Lung (tissue), 12 donors: ENCODE measurements around the gene LUZP1. TPM values are rescaled to one million over a fixed set of nuclear protein-coding genes. Genes with fewer than 3 reads are reported as not detected.

Experiments used
- ATAC-seq: fragments of 200-7000 bp; cut with Tn5 transposase; one replicate; pipeline ENCODE4 v1.9.1; 2020; ENCODE audit warnings: moderate number of reproducible peaks; ENCODE audit not compliant: insufficient read depth, low FRiP score
- DNase-seq, 3 donors: peaks; one replicate each; pipeline ENCODE4 v3.0.0-alpha.2; 2013 to 2017
- H3K27ac ChIP-seq, 2 donors: one replicate each; pipeline ENCODE4 v1.5.1; 2013; ENCODE audit warnings: mild to moderate bottlenecking in 2 of 2, moderate library complexity in 2 of 2, control low read depth in 1 of 2, inconsistent platforms in 1 of 2, low read depth in 1 of 2, low read length in 1 of 2
- H3K27me3 ChIP-seq, 3 donors: one replicate each; pipeline ENCODE4 v1.5.1; 2013; ENCODE audit warnings: low read length in 2 of 3; ENCODE audit not compliant: control insufficient read depth in 3 of 3, insufficient read depth in 3 of 3
- H3K36me3 ChIP-seq, 4 donors: one replicate each; pipeline ENCODE4 v1.5.1; 2013; ENCODE audit warnings: low read length in 4 of 4, mild to moderate bottlenecking in 1 of 4, moderate library complexity in 1 of 4; ENCODE audit not compliant: control insufficient read depth in 4 of 4, insufficient read depth in 4 of 4
- H3K4me1 ChIP-seq, 5 donors: one replicate each; pipeline ENCODE4 v1.5.1; 2013; ENCODE audit warnings: low read length in 5 of 5, mild to moderate bottlenecking in 2 of 5, moderate library complexity in 1 of 5; ENCODE audit not compliant: control insufficient read depth in 5 of 5, insufficient read depth in 5 of 5
- H3K4me3 ChIP-seq: one replicate; pipeline ENCODE4 v1.5.1; 2013; ENCODE audit warnings: mild to moderate bottlenecking, control low read depth, moderate library complexity
- H3K9ac ChIP-seq, 2 donors: one replicate each; pipeline ENCODE4 v1.5.1; 2013; ENCODE audit warnings: low read length in 2 of 2, control low read depth in 1 of 2; ENCODE audit not compliant: insufficient read depth in 1 of 2
- H3K9me3 ChIP-seq, 4 donors: one replicate each; pipeline ENCODE4 v1.5.1; 2013; ENCODE audit warnings: low read length in 3 of 4, mild to moderate bottlenecking in 1 of 4, moderate library complexity in 1 of 4; ENCODE audit not compliant: control insufficient read depth in 4 of 4, insufficient read depth in 3 of 4
- WGBS, 2 donors: extraction: QIAGEN DNeasy Blood & Tissue Kit; methylation state at CpG; one replicate each; pipeline ENCODE4 v1.1.7; 2013; 5-methylcytosine and 5-hydroxymethylcytosine counted together
- polyA plus RNA-seq, 2 donors: library from polyadenylated mRNA; stranded (reverse); fragments of 200-250 nt; gene quantifications; one replicate each; pipeline ENCODE4 v1.2.1, GENCODE V29; 2013
- total RNA-seq, 2 donors: library from RNA; depleted of rRNA in 1 of 2; stranded (reverse); fragments of >200 nt in 1 of 2; gene quantifications; one replicate each; pipeline ENCODE4 v1.2.1, GENCODE V29; 2014 to 2021
- TF ChIP-seq, protein P1 (sequence below): IDR thresholded peaks from 2 replicates; pipeline ENCODE4 v1.5.1; 2012; ENCODE audit warnings: mild to moderate bottlenecking; ENCODE audit errors: control extremely low read depth, extremely low read depth
- donor health status: control.
- donor health status: control.
- donor health status: Bipolar disorder and iron deficiency.
- donor health status: healthy.
- donor health status: DM: yes; HTN: yes; CAD: no.

The LUZP1 gene
- total and polyA plus RNA-seq, 4 donors = 4.0 to 27.5 (median 17.7) TPM

DNA sequence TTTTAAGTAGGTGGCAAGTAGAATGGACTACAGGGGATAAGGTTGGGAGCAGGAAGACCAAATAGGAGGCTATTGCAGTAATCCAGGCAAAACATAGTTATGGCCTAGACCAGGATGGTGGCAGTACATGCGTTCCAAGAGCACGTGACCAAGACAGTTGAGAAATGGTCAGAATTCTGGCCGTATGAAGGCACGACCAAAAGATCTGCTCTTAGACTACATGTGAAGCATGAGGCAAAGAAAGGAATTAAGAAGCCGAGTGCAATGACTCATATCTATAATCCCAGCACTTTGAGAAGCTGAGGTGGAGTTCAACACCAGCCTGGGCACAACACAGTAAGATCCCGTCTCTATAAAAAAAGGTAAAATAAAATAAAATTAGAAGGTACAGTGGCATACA, 71.3 kb downstream of the LUZP1 start:
- H3K4me3 ChIP-seq = no peak overlapping the region
- TF ChIP-seq, protein P1, sequence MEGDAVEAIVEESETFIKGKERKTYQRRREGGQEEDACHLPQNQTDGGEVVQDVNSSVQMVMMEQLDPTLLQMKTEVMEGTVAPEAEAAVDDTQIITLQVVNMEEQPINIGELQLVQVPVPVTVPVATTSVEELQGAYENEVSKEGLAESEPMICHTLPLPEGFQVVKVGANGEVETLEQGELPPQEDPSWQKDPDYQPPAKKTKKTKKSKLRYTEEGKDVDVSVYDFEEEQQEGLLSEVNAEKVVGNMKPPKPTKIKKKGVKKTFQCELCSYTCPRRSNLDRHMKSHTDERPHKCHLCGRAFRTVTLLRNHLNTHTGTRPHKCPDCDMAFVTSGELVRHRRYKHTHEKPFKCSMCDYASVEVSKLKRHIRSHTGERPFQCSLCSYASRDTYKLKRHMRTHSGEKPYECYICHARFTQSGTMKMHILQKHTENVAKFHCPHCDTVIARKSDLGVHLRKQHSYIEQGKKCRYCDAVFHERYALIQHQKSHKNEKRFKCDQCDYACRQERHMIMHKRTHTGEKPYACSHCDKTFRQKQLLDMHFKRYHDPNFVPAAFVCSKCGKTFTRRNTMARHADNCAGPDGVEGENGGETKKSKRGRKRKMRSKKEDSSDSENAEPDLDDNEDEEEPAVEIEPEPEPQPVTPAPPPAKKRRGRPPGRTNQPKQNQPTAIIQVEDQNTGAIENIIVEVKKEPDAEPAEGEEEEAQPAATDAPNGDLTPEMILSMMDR = no peak
- peaks cover 3 to 15% (median 8%) of the 10 kb centered on the region in 4 donors for H3K36me3 ChIP-seq
- peaks cover 0 to 26% (median 4%) of the 10 kb centered on the region in 5 donors for H3K4me1 ChIP-seq
- WGBS, 2 donors = 94 to 96% methylated on average over 6 of the region's 6 CpGs
- no peaks in the 10 kb centered on the region for H3K27me3 ChIP-seq
- no peak for DNase-seq
- no peak overlapping the region for H3K9ac ChIP-seq
- H3K9me3 ChIP-seq = no peaks in the 10 kb centered on the region
- ATAC-seq = no peak
- no peak overlapping the region for H3K27ac ChIP-seq

DNA sequence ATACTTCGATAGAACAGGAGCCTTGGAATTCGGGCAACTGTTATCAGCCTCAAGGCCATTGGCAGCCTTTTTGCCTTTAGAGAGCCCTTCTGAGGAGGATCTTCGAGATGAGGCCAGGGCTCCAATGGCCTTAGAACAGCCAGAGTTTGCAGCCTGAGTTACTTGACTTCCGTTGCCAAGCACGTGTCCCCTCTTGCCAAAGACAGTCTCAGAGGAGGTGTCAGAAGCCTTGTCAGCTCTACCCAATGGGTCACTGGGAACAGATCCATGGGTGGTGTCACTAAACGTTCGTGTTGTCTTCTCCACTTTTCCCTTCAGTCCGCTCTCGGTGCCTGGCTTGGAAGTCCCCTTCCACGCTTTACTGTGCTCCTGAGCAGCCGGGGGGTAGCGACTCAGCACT, 76.2 kb downstream of the LUZP1 start:
- H3K4me1 ChIP-seq = no peaks in the 10 kb centered on the region
- DNase-seq (no peak), ATAC-seq (no peak)
- peaks cover 22 to 44% (median 27%) of the 10 kb centered on the region in 4 donors for H3K36me3 ChIP-seq
- no peak overlapping the region for H3K4me3 ChIP-seq
- H3K27me3 ChIP-seq = no peaks in the 10 kb centered on the region
- H3K9ac ChIP-seq = no peak overlapping the region
- no peak overlapping the region for H3K27ac ChIP-seq
- WGBS, 2 donors = 85 to 89% methylated on average over 12 of the region's 12 CpGs
- no peaks in the 10 kb centered on the region for H3K9me3 ChIP-seq
- TF ChIP-seq, protein P1 = no peak

DNA sequence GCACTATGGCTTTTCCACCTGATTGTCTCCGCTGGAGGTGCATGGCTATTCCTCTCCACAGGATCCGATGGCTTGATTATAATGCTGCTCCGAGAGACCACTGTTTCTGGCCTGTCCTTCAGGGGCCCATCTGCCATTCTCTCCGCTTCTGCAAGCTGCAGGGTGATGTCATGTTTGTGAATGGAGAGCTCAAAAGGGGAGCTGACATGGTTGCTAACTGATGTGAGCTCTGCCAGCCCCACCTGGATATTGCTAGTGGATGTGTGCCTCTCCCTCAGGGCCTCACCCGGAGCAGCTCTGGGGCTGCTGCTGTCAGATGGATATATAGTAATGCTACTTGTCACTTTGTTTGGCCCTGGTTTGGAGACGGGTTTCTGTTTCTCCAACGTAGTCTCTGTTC, 77.1 kb downstream of the LUZP1 start:
- Histone ChIP-seq H3K27me3 (no peaks in the 10 kb centered on the region), H3K9me3 (no peaks in the 10 kb centered on the region), H3K36me3 (peaks cover 22 to 50% (median 33%) of the 10 kb centered on the region in 4 donors), H3K27ac (no peak overlapping the region), H3K4me1 (no peaks in the 10 kb centered on the region), H3K4me3 (no peak overlapping the region), H3K9ac (no peak overlapping the region)
- DNase-seq (no peak), ATAC-seq (no peak)
- TF ChIP-seq, protein P1 = no peak
- WGBS, 2 donors = 94 to 96% methylated on average over 7 of the region's 7 CpGs

DNA sequence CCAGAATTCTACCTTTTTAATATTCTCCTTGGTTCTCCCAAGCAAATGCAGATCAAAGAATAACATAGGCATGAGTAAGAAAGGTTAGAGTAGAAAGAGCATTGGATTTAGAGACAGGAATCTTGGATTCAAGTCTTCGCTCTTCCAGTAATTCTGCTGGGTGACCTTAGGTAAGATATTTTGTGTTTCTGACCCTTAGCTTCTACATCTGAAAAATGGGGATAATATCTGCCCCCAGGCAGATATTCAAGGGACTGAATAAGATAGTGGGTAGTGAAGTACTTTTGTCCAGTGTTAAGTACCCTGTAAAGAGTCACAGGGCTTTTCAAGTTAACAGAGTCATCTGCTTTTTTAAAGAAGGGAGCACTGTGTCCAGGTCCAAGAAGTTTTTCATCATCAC, 78.6 kb downstream of the LUZP1 start:
- no peak overlapping the region for H3K4me3 ChIP-seq
- no peaks in the 10 kb centered on the region for H3K27me3 ChIP-seq
- H3K27ac ChIP-seq = no peak overlapping the region
- peaks cover 25 to 62% (median 36%) of the 10 kb centered on the region in 4 donors for H3K36me3 ChIP-seq
- H3K9me3 ChIP-seq = no peaks in the 10 kb centered on the region
- no peak overlapping the region for H3K9ac ChIP-seq
- TF ChIP-seq, protein P1 = no peak
- H3K4me1 ChIP-seq = no peaks in the 10 kb centered on the region
- ATAC-seq = no peak
- DNase-seq = no peak
- 99 to 100% methylated on average over 1 of the region's 1 CpG for WGBS, 2 donors
